ENCODE data around the gene CREB3L1. TPM values are rescaled to one million over a fixed set of nuclear protein-coding genes. Genes with fewer than 3 reads are reported as not detected.

The CREB3L1 gene
- total and polyA plus RNA-seq, 2 of the 13 experiments (the other 11 are each of a cell fraction or from before 2014, with no cell fraction given): not detected

GRCh38 chr11:46273511-46274205, 3.8 kb upstream of the CREB3L1 start (continued):
- TF ChIP-seq ZNF207 (IDR thresholded peaks at IDR 0.05; ENCODE audit: borderline replicate concordance): no peak
- no peak for TF ChIP-seq KDM4B (CRISPR knock-in tag; IDR thresholded peaks at IDR 0.05)
- 0 out of 2 replicates have a peak, but pooled peaks have one; percentile 30 for TF ChIP-seq ZNF335 (CRISPR knock-in tag; IDR thresholded peaks at IDR 0.05)
- TF ChIP-seq ZNF737 (CRISPR knock-in tag; IDR thresholded peaks at IDR 0.05; ENCODE audit: borderline replicate concordance): no peak
- TF ChIP-seq ZBTB14 (CRISPR knock-in tag; IDR thresholded peaks at IDR 0.05): no peak
- TF ChIP-seq ZBTB1 (CRISPR knock-in tag; IDR thresholded peaks at IDR 0.05; ENCODE audit: borderline replicate concordance): no peak
- TF ChIP-seq POGK (CRISPR knock-in tag; conservative IDR thresholded peaks at IDR 0.05): no peak
- TF ChIP-seq ZNF432 (CRISPR knock-in tag; IDR thresholded peaks at IDR 0.05; ENCODE audit: borderline replicate concordance): no peak
- TF ChIP-seq DR1 (CRISPR knock-in tag; IDR thresholded peaks at IDR 0.05): no peak
- no peak for TF ChIP-seq ARNT (IDR thresholded peaks at IDR 0.05)
- TF ChIP-seq SNAPC4 (CRISPR knock-in tag; IDR thresholded peaks at IDR 0.05): no peak
- TF ChIP-seq ZBTB46 (CRISPR knock-in tag; IDR thresholded peaks at IDR 0.05; ENCODE audit: borderline replicate concordance): no peak
- no peak for TF ChIP-seq ZNF354B (CRISPR knock-in tag; IDR thresholded peaks at IDR 0.05)
- no peak for TF ChIP-seq GTF3A (CRISPR knock-in tag; conservative IDR thresholded peaks at IDR 0.05)
- no peak for TF ChIP-seq ZNF615 (CRISPR knock-in tag; IDR thresholded peaks at IDR 0.05; ENCODE audit: borderline replicate concordance)
- TF ChIP-seq ZNF598 (CRISPR knock-in tag; IDR thresholded peaks at IDR 0.05; ENCODE audit: borderline replicate concordance): no peak
- no peak for TF ChIP-seq SAFB2 (CRISPR knock-in tag; IDR thresholded peaks at IDR 0.05; ENCODE audit: borderline replicate concordance, low read depth)
- TF ChIP-seq YEATS4 (CRISPR knock-in tag; IDR thresholded peaks at IDR 0.05; ENCODE audit: borderline replicate concordance): no peak
- TF ChIP-seq ZNF235 (CRISPR knock-in tag; IDR thresholded peaks at IDR 0.05; ENCODE audit: borderline replicate concordance): no peak
- TF ChIP-seq HNRNPUL1 (IDR thresholded peaks at IDR 0.05; ENCODE audit: low read depth, low read length): no peak
